A549 (cell line): ENCODE measurements around the gene LAPTM5. TPM values are rescaled to one million over a fixed set of nuclear protein-coding genes. Genes with fewer than 3 reads are reported as not detected.

Source experiments
- ATAC-seq, 2 experiments: fragments of 200-7000 bp in 1 of 2; fragments of >200 bp in 1 of 2; cut with Nextera tagmentation in 1 of 2; cut with Tn5 transposase in 1 of 2; 3 replicates each; pipeline versions ENCODE4 v1.8.0 to v1.9.1; 2018 to 2020; ENCODE audit warnings: mild to moderate bottlenecking in 1 of 2, moderate library complexity in 1 of 2
- CTCF ChIA-PET: fragments of 300-600 bp; sonication (Branson Sonifier 250); formaldehyde crosslinking; extraction: SDS; loops from one replicate; lab custom pipeline; 2021; ENCODE audit warnings: antibody characterized with exemption, inconsistent platforms; lab: Yijun Ruan, JAX
- POLR2A ChIA-PET: fragments of 350-600 bp; formaldehyde crosslinking; extraction: SDS; loops from one replicate; lab custom pipeline; 2021; ENCODE audit warnings: antibody characterized with exemption, inconsistent platforms; lab: Yijun Ruan, JAX
- DNase-seq, 2 experiments: peaks; one replicate each; pipeline versions ENCODE4 v3.0.0 to v3.0.0-alpha.2; 2011 to 2016; ENCODE audit warnings: low read depth in 1 of 2, low spot score in 1 of 2
- FAIRE-seq: peaks from 2 replicates; lab custom pipeline; 2011; peaks lifted over from hg19 to GRCh38; lab: Jason Lieb, UNC
- H3K27ac ChIP-seq, 2 experiments: fragments of >200 bp; sonication (Bioruptor Twin); formaldehyde crosslinking; 3 replicates each; pipeline ENCODE4 v1.5.1; 2016 to 2017
- H3K4me1 ChIP-seq: fragments of >200 bp; sonication (Bioruptor Twin); formaldehyde crosslinking; 3 replicates; pipeline ENCODE4 v1.6.1; 2016
- H3K4me2 ChIP-seq: fragments of >200 bp; sonication (Bioruptor Twin); formaldehyde crosslinking; 3 replicates; pipeline ENCODE4 v1.6.1; 2016
- H3K4me3 ChIP-seq: fragments of >200 bp; sonication (Bioruptor Twin); formaldehyde crosslinking; 3 replicates; pipeline ENCODE4 v1.5.1; 2016
- H3K9me3 ChIP-seq: fragments of >200 bp; sonication (Bioruptor Twin); formaldehyde crosslinking; 3 replicates; pipeline ENCODE4 v1.6.1; 2016
- BCL3 ChIP-seq: fragments of >200 bp; sonication (Bioruptor Twin); formaldehyde crosslinking; IDR thresholded peaks from 3 replicates; pipeline ENCODE4 v1.6.1; 2016
- CBX8 ChIP-seq: fragments of 200-600 bp; sonication (generic); IDR thresholded peaks from 2 replicates; pipeline ENCODE4 v1.6.1; 2016
- CEBPB ChIP-seq, 2 experiments: fragments of >200 bp in 1 of 2; sonication (Bioruptor Twin) in 1 of 2; formaldehyde crosslinking in 1 of 2; IDR thresholded peaks; 2 replicates each; pipeline ENCODE4 v1.6.1; 2012 to 2016
- EHMT2 ChIP-seq: fragments of 200-600 bp; sonication (generic); IDR thresholded peaks from 2 replicates; pipeline ENCODE4 v1.6.1; 2016; ENCODE audit warnings: antibody characterized with exemption, low read depth, mild to moderate bottlenecking, moderate library complexity
- ESRRA ChIP-seq: fragments of 150-350 bp; IDR thresholded peaks from 2 replicates; pipeline ENCODE4 v1.6.1; 2014; ENCODE audit warnings: mild to moderate bottlenecking, low read length, borderline replicate concordance
- FOSB ChIP-seq: fragments of 250-450 bp; sonication (Bioruptor Pico); IDR thresholded peaks from 2 replicates; pipeline ENCODE4 v1.5.0; 2020; ENCODE audit warnings: mild to moderate bottlenecking, moderate library complexity
- FOSL2 ChIP-seq, 2 experiments: fragments of 450-650 bp in 1 of 2; fragments of >200 bp in 1 of 2; sonication (Bioruptor Twin) in 1 of 2; formaldehyde crosslinking; IDR thresholded peaks; 2 replicates each; pipeline versions ENCODE4 v1.5.0 to v1.6.1; 2016 to 2020; ENCODE audit warnings: mild to moderate bottlenecking in 1 of 2, moderate library complexity in 1 of 2
- FOXS1 ChIP-seq: fragments of 250-450 bp; sonication (Bioruptor Pico); IDR thresholded peaks from 2 replicates; pipeline ENCODE4 v1.5.0; 2020; ENCODE audit warnings: mild to moderate bottlenecking, moderate library complexity
- HOXB13 ChIP-seq: fragments of 250-450 bp; sonication (Bioruptor Pico); IDR thresholded peaks from 2 replicates; pipeline ENCODE4 v1.5.0; 2020; ENCODE audit warnings: low read depth, mild to moderate bottlenecking, moderate library complexity
- HOXB5 ChIP-seq: fragments of 250-450 bp; sonication (Bioruptor Pico); IDR thresholded peaks from 2 replicates; pipeline ENCODE4 v1.5.0; 2020; ENCODE audit warnings: mild to moderate bottlenecking, moderate library complexity
- JUN ChIP-seq, 2 experiments: fragments of >200 bp; sonication (Bioruptor Twin); formaldehyde crosslinking; IDR thresholded peaks; 2 replicates in 1 of 2; 3 replicates in 1 of 2; pipeline ENCODE4 v1.6.1; 2016 to 2017
- MAFK ChIP-seq: fragments of 450-650 bp; IDR thresholded peaks from 2 replicates; pipeline ENCODE4 v1.6.1; 2014; ENCODE audit not compliant: partially characterized antibody
- MYC ChIP-seq: IDR thresholded peaks from 2 replicates; pipeline ENCODE4 v1.6.1; 2012; ENCODE audit warnings: mild to moderate bottlenecking, inconsistent platforms, low read length, improper control_type of control experiment, borderline replicate concordance
- NFE2L2 ChIP-seq: fragments of 150-350 bp; conservative IDR thresholded peaks from 2 replicates; pipeline ENCODE4 v1.6.1; 2014; ENCODE audit warnings: low read length
- NR3C1 ChIP-seq: fragments of >200 bp; sonication (Bioruptor Twin); formaldehyde crosslinking; IDR thresholded peaks from 3 replicates; pipeline ENCODE4 v1.6.1; 2017
- PHF8 ChIP-seq: fragments of 200-600 bp; sonication (generic); IDR thresholded peaks from 2 replicates; pipeline ENCODE4 v1.6.1; 2016; ENCODE audit warnings: low read depth, mild to moderate bottlenecking, antibody characterized with exemption, moderate library complexity, borderline replicate concordance
- POLR2AphosphoS2 ChIP-seq: conservative IDR thresholded peaks from 2 replicates; pipeline ENCODE4 v1.6.1; 2012; ENCODE audit warnings: low read length, improper control_type of control experiment, inconsistent platforms
- RCOR1 ChIP-seq: fragments of 150-350 bp; IDR thresholded peaks from 2 replicates; pipeline ENCODE4 v1.6.1; 2014; ENCODE audit warnings: antibody characterized with exemption, low read length, low read depth
- SMC3 ChIP-seq: fragments of >200 bp; sonication (Bioruptor Twin); formaldehyde crosslinking; IDR thresholded peaks from 3 replicates; pipeline ENCODE4 v1.6.1; 2018; ENCODE audit warnings: inconsistent platforms
- TFCP2L1 ChIP-seq: fragments of 250-450 bp; sonication (Bioruptor Pico); IDR thresholded peaks from 2 replicates; pipeline ENCODE4 v1.5.0; 2021; ENCODE audit warnings: mild to moderate bottlenecking
- ZFP36 ChIP-seq: fragments of 450-650 bp; IDR thresholded peaks from 2 replicates; pipeline ENCODE4 v1.6.1; 2014; ENCODE audit warnings: borderline replicate concordance; ENCODE audit not compliant: partially characterized antibody
- WGBS: methylation state at CpG from one replicate; pipeline ENCODE4 v1.1.6; 2017; ENCODE audit errors: missing lambda C conversion rate; 5-methylcytosine and 5-hydroxymethylcytosine counted together
- polyA plus RNA-seq, 4 experiments: library from polyadenylated mRNA; depleted of rRNA in 3 of 4; stranded (reverse); fragments of >200 nt; fragmentation: RNase III in 1 of 4; extraction: RNeasy Plus Mini Kit Qiagen cat#74134 plus additional on column Dnase treatment in 1 of 4; gene quantifications; 2 replicates in 3 of 4; 3 replicates in 1 of 4; pipeline ENCODE4 v1.2.3, GENCODE V29; 2011 to 2017
- TF ChIP-seq, protein P1 (sequence below): fragments of 250-450 bp; sonication (Bioruptor Pico); IDR thresholded peaks from 2 replicates; pipeline ENCODE4 v1.5.0; 2020; ENCODE audit warnings: low read depth, mild to moderate bottlenecking, moderate library complexity
- TF ChIP-seq, protein P2 (sequence below): fragments of 450-650 bp; IDR thresholded peaks from 2 replicates; pipeline ENCODE4 v1.6.1; 2014; ENCODE audit warnings: antibody characterized with exemption

LAPTM5 gene
- polyA plus RNA-seq, 2 of the 4 experiments (the other 2 are of a cell fraction) = 0.06 to 0.22 TPM

DNA sequence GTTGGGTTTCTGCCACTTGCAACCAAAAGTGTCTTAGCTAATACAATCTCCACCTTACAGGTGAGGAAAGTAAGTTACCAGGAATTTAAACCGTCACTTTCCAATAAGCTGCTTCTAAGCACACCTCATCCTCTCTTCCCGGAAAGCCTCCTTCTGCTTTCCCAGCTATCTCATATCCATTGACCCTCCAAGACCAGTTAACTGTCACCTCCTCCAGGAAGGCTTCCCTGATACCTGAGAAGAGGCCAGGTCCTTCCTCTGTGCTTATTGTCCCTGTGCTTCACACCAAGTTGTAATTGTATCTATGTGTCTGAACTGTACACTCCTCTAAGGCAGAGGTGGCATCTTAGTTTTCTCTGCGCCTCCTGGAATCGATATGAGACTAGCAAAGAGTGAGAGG is 23.0 kb downstream of the LAPTM5 start:
- ChIA-PET POLR2A (no interaction called here), CTCF (interaction anchor here (1.2 to 1.9 kb wide), 3 partner anchors 8 to 67 kb away, joined by 3 to 9 read pairs (median 3); no protein-coding TSS in a partner anchor)
- TF ChIP-seq TFCP2L1 (CRISPR knock-in tag) (no peak), ZFP36 (peak; percentile 43), ESRRA (no peak), NR3C1 (no peak)
- H3K4me3 ChIP-seq = no peak overlapping the region
- H3K4me2 ChIP-seq = no peak overlapping the region
- H3K27ac ChIP-seq = no peak overlapping the region
- no peaks in the 10 kb centered on the region for H3K9me3 ChIP-seq
- DNase-seq (no peak), FAIRE-seq (no peak), ATAC-seq (no peak)
- no peaks in the 10 kb centered on the region for H3K4me1 ChIP-seq
- WGBS = 79% methylated on average over 4 of the region's 4 CpGs

DNA sequence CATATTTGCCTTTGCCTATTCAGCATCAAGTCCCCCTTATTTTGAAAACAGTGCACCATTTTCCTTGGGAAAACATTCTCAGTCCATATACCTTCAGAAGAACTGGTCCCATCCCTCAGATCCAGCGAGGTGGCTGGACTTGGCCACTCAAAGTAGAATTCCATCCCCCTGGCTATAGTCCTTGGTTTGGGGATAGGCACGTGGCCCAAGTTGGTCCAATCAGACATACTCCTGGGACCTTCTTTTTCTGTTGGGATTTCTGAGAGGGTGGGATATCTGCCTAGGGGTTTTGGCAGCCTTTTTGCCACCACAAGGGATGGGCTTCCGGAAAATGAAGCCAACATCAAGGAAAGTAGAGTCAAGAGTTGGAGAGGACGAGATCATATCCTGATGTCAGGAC is 23.5 kb downstream of the LAPTM5 start:
- no peak for DNase-seq
- H3K9me3 ChIP-seq = no peaks in the 10 kb centered on the region
- CTCF ChIA-PET = interaction anchor here (1.2 to 2.2 kb wide), 3 partner anchors 9 to 68 kb away, joined by 3 to 5 read pairs (median 3); no protein-coding TSS in a partner anchor
- H3K4me2 ChIP-seq = no peak overlapping the region
- FAIRE-seq = no peak
- H3K27ac ChIP-seq = no peak overlapping the region
- POLR2A ChIA-PET = no interaction called here
- 61% methylated on average over 4 of the region's 4 CpGs for WGBS
- no peak for ATAC-seq
- no peak for TF ChIP-seq HOXB5 (CRISPR knock-in tag)
- no peak for TF ChIP-seq SMC3
- TF ChIP-seq RCOR1 = no peak
- no peak for TF ChIP-seq MYC
- TF ChIP-seq EHMT2 = no peak
- TF ChIP-seq, protein P1, sequence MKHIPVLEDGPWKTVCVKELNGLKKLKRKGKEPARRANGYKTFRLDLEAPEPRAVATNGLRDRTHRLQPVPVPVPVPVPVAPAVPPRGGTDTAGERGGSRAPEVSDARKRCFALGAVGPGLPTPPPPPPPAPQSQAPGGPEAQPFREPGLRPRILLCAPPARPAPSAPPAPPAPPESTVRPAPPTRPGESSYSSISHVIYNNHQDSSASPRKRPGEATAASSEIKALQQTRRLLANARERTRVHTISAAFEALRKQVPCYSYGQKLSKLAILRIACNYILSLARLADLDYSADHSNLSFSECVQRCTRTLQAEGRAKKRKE (CRISPR knock-in tag) = no peak
- TF ChIP-seq CEBPB (IDR thresholded peaks at IDR 0.05) = no peak
- no peak for TF ChIP-seq FOSL2 (IDR thresholded peaks at IDR 0.05)
- no peak for TF ChIP-seq FOSL2 (CRISPR knock-in tag; IDR thresholded peaks at IDR 0.05)
- TF ChIP-seq BCL3 = no peak
- TF ChIP-seq CBX8 = no peak
- no peak for TF ChIP-seq JUN (IDR thresholded peaks at IDR 0.05)
- TF ChIP-seq, protein P2, sequence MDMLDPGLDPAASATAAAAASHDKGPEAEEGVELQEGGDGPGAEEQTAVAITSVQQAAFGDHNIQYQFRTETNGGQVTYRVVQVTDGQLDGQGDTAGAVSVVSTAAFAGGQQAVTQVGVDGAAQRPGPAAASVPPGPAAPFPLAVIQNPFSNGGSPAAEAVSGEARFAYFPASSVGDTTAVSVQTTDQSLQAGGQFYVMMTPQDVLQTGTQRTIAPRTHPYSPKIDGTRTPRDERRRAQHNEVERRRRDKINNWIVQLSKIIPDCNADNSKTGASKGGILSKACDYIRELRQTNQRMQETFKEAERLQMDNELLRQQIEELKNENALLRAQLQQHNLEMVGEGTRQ = no peak
- no peak for TF ChIP-seq ESRRA
- no peak for TF ChIP-seq PHF8
- no peaks in the 10 kb centered on the region for H3K4me1 ChIP-seq
- no peak overlapping the region for H3K4me3 ChIP-seq

DNA sequence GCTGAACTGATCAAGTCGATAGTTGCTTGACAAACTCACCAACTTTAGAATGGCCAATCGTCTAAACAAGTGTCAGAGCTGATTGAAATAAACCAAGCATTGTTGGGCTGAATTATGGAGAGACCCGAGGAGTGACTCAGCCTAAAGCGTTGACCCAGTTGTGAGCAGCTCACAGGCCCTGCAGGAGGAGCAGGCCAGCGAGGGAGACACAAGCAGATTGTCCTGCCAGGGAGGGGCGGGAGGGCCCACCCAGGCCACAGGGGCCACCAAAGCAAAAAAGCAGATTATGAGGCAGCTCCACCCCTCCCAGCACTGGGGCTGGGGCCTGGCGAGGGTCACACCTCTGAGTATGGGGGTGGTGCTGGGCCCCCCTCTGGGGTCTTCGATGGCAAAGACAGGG is 24.1 kb downstream of the LAPTM5 start:
- H3K27ac ChIP-seq = no peak overlapping the region
- WGBS = 53% methylated on average over 5 of the region's 8 CpGs
- DNase-seq = no peak
- FAIRE-seq = no peak
- H3K9me3 ChIP-seq = no peaks in the 10 kb centered on the region
- TF ChIP-seq MAFK = no peak
- no peak for TF ChIP-seq FOXS1 (CRISPR knock-in tag)
- TF ChIP-seq FOSB (CRISPR knock-in tag) = no peak
- TF ChIP-seq POLR2AphosphoS2 = no peak
- TF ChIP-seq HOXB13 (CRISPR knock-in tag) = no peak
- TF ChIP-seq, protein P2 = no peak
- TF ChIP-seq PHF8 = no peak
- TF ChIP-seq SMC3 = no peak
- TF ChIP-seq NFE2L2 = no peak
- ATAC-seq = no peak
- H3K4me1 ChIP-seq = no peaks in the 10 kb centered on the region
- H3K4me3 ChIP-seq = no peak overlapping the region
- ChIA-PET CTCF (interaction anchor here (1.0 to 2.2 kb wide), 6 partner anchors 9 to 179 kb away, joined by 3 to 7 read pairs (median 4); no protein-coding TSS in a partner anchor), POLR2A (no interaction called here)
- H3K4me2 ChIP-seq = no peak overlapping the region
